HG02884 (cell line): ENCODE data around the gene CLSTN1.
"Not testable (repeated sequence)": the region's sequence is repeated elsewhere in the genome, so short reads cannot be mapped to it uniquely, and the experiment has no call there.

Experiments
- ATAC-seq: cut with Tn5 transposase; IDR thresholded peaks from one replicate; pipeline ENCODE4 v1.9.1; 2021; ENCODE audit warnings: mild to moderate bottlenecking, moderate library complexity; ENCODE audit not compliant: unreplicated experiment

Gene CLSTN1

GRCh38 chr1:9766759-9767442 is 56.9 kb downstream of the CLSTN1 start:
- no peak for ATAC-seq

GRCh38 chr1:9764550-9764949 is 59.2 kb downstream of the CLSTN1 start:
- no peak for ATAC-seq

- no peak for ATAC-seq
Observed at GRCh38 chr1:9763914-9764313, 59.9 kb downstream of the CLSTN1 start.

DNA sequence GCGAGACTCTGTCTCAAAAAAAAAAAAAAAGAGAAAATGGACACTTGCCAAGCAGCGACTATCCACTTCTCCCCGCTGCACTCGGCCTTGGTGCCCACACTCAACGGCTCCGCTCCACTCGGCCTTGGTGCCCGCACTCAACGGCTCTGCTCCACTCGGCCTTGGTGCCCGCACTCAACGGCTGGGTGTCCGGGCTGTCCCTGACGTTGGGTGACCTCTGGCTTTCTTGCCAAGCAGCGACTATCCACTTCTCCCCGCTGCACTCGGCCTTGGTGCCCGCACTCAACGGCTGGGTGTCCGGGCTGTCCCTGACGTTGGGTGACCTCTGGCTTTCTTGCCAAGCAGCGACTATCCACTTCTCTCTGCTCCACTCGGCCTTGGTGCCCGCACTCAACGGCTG is 61.3 kb downstream of the CLSTN1 start:
- ATAC-seq: not testable (repeated sequence)

- no peak for ATAC-seq
Observed at GRCh38 chr1:9761855-9762254, 61.9 kb downstream of the CLSTN1 start.

DNA sequence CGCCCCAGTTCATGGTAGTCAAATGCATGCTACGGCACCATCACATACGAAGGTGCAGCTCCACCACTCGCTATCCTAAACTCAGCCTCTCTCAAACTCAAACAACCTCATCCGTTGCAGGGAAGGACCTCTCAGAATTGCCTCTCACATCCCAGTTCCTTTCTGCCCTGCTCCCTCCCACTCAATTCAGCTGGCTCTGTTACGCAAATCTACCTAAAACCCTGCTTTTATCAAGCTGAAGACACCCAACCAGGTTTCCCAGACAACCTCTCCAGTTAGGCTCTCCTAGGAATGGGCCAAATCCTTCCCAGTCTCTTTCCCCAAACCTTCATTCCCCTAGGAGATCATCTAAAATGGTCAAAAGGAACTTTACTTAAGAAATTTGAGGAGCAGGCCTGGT is 62.9 kb downstream of the CLSTN1 start:
- no peak for ATAC-seq

GRCh38 chr1:9759939-9760338 is 63.8 kb downstream of the CLSTN1 start:
- no peak for ATAC-seq

DNA sequence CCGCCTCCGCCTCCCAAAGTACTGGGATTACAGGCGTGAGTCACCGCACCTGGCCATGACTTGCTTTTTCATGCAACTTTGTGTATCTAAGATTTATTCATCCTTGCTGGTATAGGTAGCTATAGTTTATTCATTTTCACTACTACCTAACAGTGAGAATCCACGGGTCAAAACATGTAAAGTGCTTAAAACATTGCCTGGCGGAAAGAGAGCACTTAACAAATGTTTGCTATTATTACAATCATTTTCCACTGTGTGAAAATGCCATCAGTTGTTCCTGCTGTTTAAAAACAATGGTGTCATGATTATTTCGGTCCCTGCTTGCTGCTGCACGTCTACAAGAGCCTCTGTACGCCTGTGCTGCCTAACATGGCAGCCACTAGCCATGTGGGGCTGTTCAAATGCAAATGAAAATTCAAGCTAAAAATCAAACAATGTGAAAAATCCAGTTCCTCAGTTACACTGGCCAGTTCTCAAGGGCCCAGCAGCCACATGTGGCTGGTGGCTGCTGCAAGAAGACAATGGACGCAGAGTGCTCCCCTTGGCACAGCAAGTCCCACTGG is 65.1 kb downstream of the CLSTN1 start:
- no peak for ATAC-seq

- no peak for ATAC-seq
Observed at GRCh38 chr1:9755441-9755995, 68.2 kb downstream of the CLSTN1 start.

DNA sequence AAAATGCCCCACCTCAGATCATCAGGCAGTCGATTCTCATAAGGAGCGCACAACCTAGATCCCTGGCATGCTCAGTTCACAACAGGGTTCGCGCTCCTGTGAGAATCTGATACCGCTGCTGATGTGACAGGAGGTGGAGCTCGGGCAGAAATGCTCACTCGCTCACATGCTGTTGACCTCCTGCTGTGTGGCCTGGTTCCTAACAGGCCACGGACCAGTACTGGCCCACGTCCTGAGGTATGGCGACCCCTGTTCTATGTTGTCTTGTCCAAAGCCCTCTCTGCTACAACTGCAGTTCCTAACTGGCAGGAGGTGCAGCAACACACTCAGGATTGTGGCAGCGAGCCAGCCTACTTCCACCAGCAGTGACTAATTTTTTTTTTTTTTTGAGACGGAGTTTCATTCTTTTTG is 70.6 kb downstream of the CLSTN1 start:
- no peak for ATAC-seq

GRCh38 chr1:9751971-9752370 is 71.8 kb downstream of the CLSTN1 start:
- no peak for ATAC-seq

- ATAC-seq: no peak
Observed at GRCh38 chr1:9749361-9749760, 74.4 kb downstream of the CLSTN1 start.

GRCh38 chr1:9748391-9748790 is 75.4 kb downstream of the CLSTN1 start:
- ATAC-seq: not testable (repeated sequence)

GRCh38 chr1:9746651-9747050 is 77.1 kb downstream of the CLSTN1 start:
- ATAC-seq: no peak

DNA sequence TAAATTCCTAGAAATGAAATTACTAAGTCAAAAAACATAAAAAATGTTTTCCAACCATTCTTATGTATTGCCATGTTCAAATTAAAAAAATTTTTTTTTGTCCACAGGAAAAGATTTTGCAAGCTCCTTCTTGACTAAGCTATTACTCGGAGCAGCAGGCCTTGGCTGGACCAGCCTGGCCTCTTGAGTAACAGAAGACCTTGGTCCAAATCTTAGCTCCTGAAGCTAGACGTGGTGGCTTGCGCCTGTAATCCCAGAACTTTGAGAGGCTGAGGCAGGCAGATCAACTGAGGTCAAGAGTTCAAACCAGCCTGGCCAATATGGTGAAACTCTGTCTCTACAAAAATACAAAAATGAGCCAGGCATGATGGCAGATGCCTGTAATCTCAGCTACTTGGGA is 77.6 kb downstream of the CLSTN1 start:
- no peak for ATAC-seq

DNA sequence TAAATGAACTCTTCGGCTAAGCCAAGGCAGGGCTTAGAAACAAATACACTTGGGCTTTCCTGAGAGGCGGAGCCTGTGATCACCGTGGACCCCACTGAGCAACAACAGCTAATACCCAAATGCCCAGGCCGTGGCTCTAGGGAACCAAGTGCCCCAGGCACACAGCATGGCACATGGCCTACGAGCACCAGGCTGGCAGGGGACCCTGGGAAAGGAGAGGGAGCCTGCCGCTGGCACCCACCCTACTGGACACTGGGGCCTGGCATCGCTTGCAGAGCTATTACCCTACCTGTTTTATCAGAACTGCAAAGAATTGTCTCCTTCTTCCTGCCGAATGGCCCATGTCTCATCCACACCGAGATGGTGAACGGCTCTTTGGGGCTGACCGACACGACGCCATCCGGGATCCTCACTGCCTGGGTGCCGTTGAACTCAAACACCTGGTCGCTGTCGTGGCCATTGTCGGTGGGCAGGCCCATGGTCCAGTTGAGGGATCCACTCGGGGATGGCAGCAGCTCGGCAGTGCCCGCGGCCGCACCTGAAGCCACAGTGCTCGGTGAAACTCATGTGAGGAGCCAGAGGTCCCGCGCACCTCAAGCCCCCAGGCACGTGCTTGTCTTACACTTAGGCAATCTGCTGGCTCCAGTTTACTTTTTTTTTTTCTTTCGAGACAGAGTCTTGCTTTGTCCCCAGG is 79.5 kb downstream of the CLSTN1 start:
- ATAC-seq: no peak

GRCh38 chr1:9737671-9738070 is 86.1 kb downstream of the CLSTN1 start:
- ATAC-seq: no peak

GRCh38 chr1:9737057-9737456 is 86.7 kb downstream of the CLSTN1 start:
- no peak for ATAC-seq

GRCh38 chr1:9736241-9736640 is 87.5 kb downstream of the CLSTN1 start:
- ATAC-seq: no peak

DNA sequence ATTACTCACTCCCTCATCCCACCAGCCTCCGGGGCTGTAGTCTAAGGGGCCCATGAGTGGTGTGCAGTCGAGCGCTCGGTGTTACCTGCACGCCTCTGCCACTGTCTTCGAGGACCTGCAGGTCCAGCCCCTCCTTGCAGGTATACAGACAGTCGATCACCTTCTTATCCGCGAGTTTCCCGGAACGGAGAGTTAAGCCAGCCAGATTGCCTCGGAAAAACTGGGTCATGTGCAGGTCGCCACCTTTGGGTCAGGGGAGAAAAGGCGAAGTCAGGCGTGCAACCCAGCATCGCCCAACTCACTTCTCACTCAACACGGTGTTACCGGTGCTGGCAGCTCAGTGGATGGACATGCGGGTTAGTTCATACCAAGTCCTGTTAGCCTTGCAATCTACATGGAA is 88.0 kb downstream of the CLSTN1 start:
- ATAC-seq: no peak

DNA sequence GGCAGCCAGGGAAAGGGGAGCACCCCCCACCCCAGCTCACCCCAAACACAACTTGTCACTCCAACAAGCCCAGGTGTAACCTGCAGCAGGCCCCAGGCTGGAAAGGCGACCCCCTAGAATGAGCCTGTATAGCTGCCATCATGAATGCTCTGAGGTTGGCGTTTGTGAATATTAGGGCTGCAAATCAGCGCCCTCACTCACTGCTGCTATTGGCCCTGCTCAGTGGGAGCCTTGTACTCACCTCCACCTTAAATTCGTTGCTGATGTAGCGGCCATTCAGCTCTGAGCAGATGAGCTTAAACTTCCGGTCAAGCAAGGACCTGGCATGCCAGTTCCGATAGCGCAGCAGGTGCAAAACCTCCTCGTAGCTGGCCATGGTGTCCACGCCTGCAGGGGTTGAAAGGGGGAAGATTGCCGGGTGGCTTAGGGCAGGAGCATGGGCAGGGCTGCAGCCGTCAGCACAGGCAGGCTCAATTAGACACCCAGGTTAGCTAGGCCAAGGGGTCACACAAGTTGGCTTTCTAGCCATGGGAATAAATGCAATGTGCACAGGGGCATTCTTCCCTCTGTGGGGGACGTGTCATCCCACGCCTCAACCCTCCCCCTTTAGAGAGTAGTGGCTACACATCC is 90.5 kb downstream of the CLSTN1 start:
- ATAC-seq: no peak
